C4-2B (cell line): Measurements from ENCODE around the gene RABEP2.

Experiments
- CTCF ChIP-seq: fragments of 450-650 bp; conservative IDR thresholded peaks from 2 replicates; pipeline ENCODE4 v1.5.1; 2017; ENCODE audit warnings: mild to moderate bottlenecking
- ZFX ChIP-seq: fragments of 450-650 bp; IDR thresholded peaks from 2 replicates; pipeline ENCODE4 v1.6.1; 2017

- TF ChIP-seq CTCF (no peak), ZFX (no peak)
Observed at GRCh38 chr16:28930652-28931051, 5.6 kb upstream of the RABEP2 start.
